CD4-positive, CD25-positive, alpha-beta regulatory T cell (primary cell): Measurements from ENCODE around the gene C19orf47. TPM values are rescaled to one million over a fixed set of nuclear protein-coding genes. Genes with fewer than 3 reads are reported as not detected.
A peak's percentile ranks its signal among the peaks of the same experiment; 100 is the strongest.

Source experiments
- ATAC-seq, 2 donors: fragments of 150-1000 bp; cut with Tn5 transposase; one replicate each; pipeline ENCODE4 v1.10.0; 2021; ENCODE audit warnings: low read depth in 2 of 2, moderate number of reproducible peaks in 2 of 2, moderate library complexity in 1 of 2
- DNase-seq, 3 donors: peaks; one replicate each; pipeline versions ENCODE4 v3.0.0 to v3.0.0-alpha.2; 2012 to 2022; ENCODE audit warnings: mixed read lengths in 1 of 3
- H3K27ac ChIP-seq: one replicate; pipeline ENCODE4 v1.7.0; 2013; ENCODE audit warnings: mild to moderate bottlenecking, low read length; ENCODE audit not compliant: insufficient read depth, poor library complexity, severe bottlenecking
- H3K27me3 ChIP-seq: one replicate; pipeline ENCODE4 v1.7.0; 2013; ENCODE audit warnings: low read length; ENCODE audit not compliant: control insufficient read depth, insufficient read depth
- H3K36me3 ChIP-seq: one replicate; pipeline ENCODE4 v1.7.0; 2013; ENCODE audit warnings: mild to moderate bottlenecking, low read length, moderate library complexity; ENCODE audit not compliant: control insufficient read depth, insufficient read depth
- H3K4me1 ChIP-seq: 2 replicates; pipeline ENCODE4 v1.7.0; 2013; ENCODE audit warnings: mild to moderate bottlenecking, low read length; ENCODE audit not compliant: insufficient read depth, control insufficient read depth, poor library complexity, severe bottlenecking
- H3K4me3 ChIP-seq: one replicate; pipeline ENCODE4 v1.7.0; 2013; ENCODE audit warnings: low read depth, mild to moderate bottlenecking, low read length, moderate library complexity
- H3K9me3 ChIP-seq, 2 experiments: 1 replicate in 1 of 2; 2 replicates in 1 of 2; pipeline ENCODE4 v1.7.0; 2013; ENCODE audit warnings: low read length in 2 of 2, mild to moderate bottlenecking in 1 of 2, moderate library complexity in 1 of 2; ENCODE audit not compliant: control insufficient read depth in 2 of 2
- H3K27ac Mint-ChIP-seq, 3 donors: one replicate each; pipeline ENCODE4 v1.8.0; 2020 to 2022; ENCODE audit warnings: mild to moderate bottlenecking in 3 of 3, mixed read lengths in 3 of 3, moderate library complexity in 2 of 3
- H3K27me3 Mint-ChIP-seq: one replicate; pipeline ENCODE4 v1.8.0; 2022; ENCODE audit warnings: mild to moderate bottlenecking, mixed read lengths
- H3K36me3 Mint-ChIP-seq: one replicate; pipeline ENCODE4 v1.8.0; 2020; ENCODE audit warnings: mixed read lengths
- H3K4me1 Mint-ChIP-seq, 4 donors: one replicate each; pipeline ENCODE4 v1.8.0; 2020 to 2022; ENCODE audit warnings: mixed read lengths in 4 of 4, mild to moderate bottlenecking in 1 of 4
- H3K4me3 Mint-ChIP-seq, 4 donors: one replicate each; pipeline ENCODE4 v1.8.0; 2020 to 2022; ENCODE audit warnings: mild to moderate bottlenecking in 4 of 4, mixed read lengths in 4 of 4, moderate library complexity in 3 of 4
- H3K9me3 Mint-ChIP-seq, 7 donors: one replicate each; pipeline ENCODE4 v1.8.0; 2020 to 2022; ENCODE audit warnings: mixed read lengths in 7 of 7, mild to moderate bottlenecking in 3 of 7, moderate library complexity in 2 of 7
- polyA plus RNA-seq, 4 donors: library from polyadenylated mRNA; unstranded; fragments of 300-500 nt; fragmentation: Illumina TruSeq; gene quantifications; one replicate each; pipeline ENCODE4 v1.2.3, GENCODE V29; 2021
- total RNA-seq: library from RNA; stranded (reverse); gene quantifications from one replicate; pipeline ENCODE4 v1.2.3, GENCODE V29; 2022

Gene C19orf47
- total and polyA plus RNA-seq, 5 donors from 2014 or later = 5.9 to 12.4 (median 6.8) TPM

- Histone ChIP-seq H3K4me3 (peak overlapping the region; percentile 35), H3K36me3 (no peaks in the 10 kb centered on the region), H3K4me1 (peaks cover 30% of the 10 kb centered on the region), H3K27ac (no peak overlapping the region), H3K9me3 (no peaks in the 10 kb centered on the region), H3K27me3 (no peaks in the 10 kb centered on the region)
- Mint-ChIP-seq H3K27ac (peak overlapping the region; percentile 87 to 92 (median 87)), H3K27me3 (no peaks in the 10 kb centered on the region), H3K9me3 (no peaks in the 10 kb centered on the region), H3K4me1 (peaks cover 0 to 87% (median 52%) of the 10 kb centered on the region in 4 donors), H3K4me3 (peak overlapping the region in 3 of 4 donors; percentile 35 to 80 (median 73)), H3K36me3 (peaks cover 12% of the 10 kb centered on the region)
- ATAC-seq = no peak
- DNase-seq = no peak
These were observed 74.5 kb downstream of the C19orf47 start for GRCh38 chr19:40273469-40274360.

GRCh38 chr19:40272261-40272660, 75.9 kb downstream of the C19orf47 start:
- no peaks in the 10 kb centered on the region for H3K9me3 ChIP-seq
- no peak overlapping the region for H3K4me3 ChIP-seq
- Mint-ChIP-seq H3K4me1 (peaks cover 0 to 80% (median 47%) of the 10 kb centered on the region in 4 donors), H3K27me3 (no peaks in the 10 kb centered on the region), H3K27ac (peak overlapping the region in 1 of 3 donors; percentile 71), H3K9me3 (no peaks in the 10 kb centered on the region), H3K4me3 (peak overlapping the region in 1 of 4 donors; percentile 50), H3K36me3 (peaks cover 16% of the 10 kb centered on the region)
- ATAC-seq = no peak
- H3K27ac ChIP-seq = no peak overlapping the region
- H3K36me3 ChIP-seq = peaks cover 5% of the 10 kb centered on the region
- no peaks in the 10 kb centered on the region for H3K27me3 ChIP-seq
- DNase-seq = no peak
- peaks cover 16% of the 10 kb centered on the region for H3K4me1 ChIP-seq

- no peaks in the 10 kb centered on the region for H3K27me3 ChIP-seq
- ATAC-seq = no peak
- Mint-ChIP-seq H3K4me3 (no peak overlapping the region), H3K27ac (peak overlapping the region in 1 of 3 donors; percentile 71), H3K36me3 (peaks cover 16% of the 10 kb centered on the region), H3K9me3 (no peaks in the 10 kb centered on the region), H3K27me3 (no peaks in the 10 kb centered on the region), H3K4me1 (peaks cover 0 to 80% (median 47%) of the 10 kb centered on the region in 4 donors)
- H3K4me1 ChIP-seq = peaks cover 15% of the 10 kb centered on the region
- DNase-seq = no peak
- no peaks in the 10 kb centered on the region for H3K9me3 ChIP-seq
- peaks cover 5% of the 10 kb centered on the region for H3K36me3 ChIP-seq
- no peak overlapping the region for H3K27ac ChIP-seq
- H3K4me3 ChIP-seq = no peak overlapping the region
These were observed 76.5 kb downstream of the C19orf47 start for GRCh38 chr19:40271706-40272105.

- H3K27ac Mint-ChIP-seq = peak overlapping the region in 1 of 3 donors; percentile 6
- no peak for DNase-seq
- no peak for ATAC-seq
- no peaks in the 10 kb centered on the region for H3K27me3 ChIP-seq
- H3K36me3 Mint-ChIP-seq = peaks cover 16% of the 10 kb centered on the region
- H3K4me3 ChIP-seq = no peak overlapping the region
- peaks cover 15% of the 10 kb centered on the region for H3K4me1 ChIP-seq
- H3K9me3 ChIP-seq = no peaks in the 10 kb centered on the region
- no peaks in the 10 kb centered on the region for H3K27me3 Mint-ChIP-seq
- peaks cover 8% of the 10 kb centered on the region for H3K36me3 ChIP-seq
- H3K9me3 Mint-ChIP-seq = no peaks in the 10 kb centered on the region
- peak overlapping the region in 1 of 4 donors; percentile 47 for H3K4me3 Mint-ChIP-seq
- peaks cover 0 to 76% (median 42%) of the 10 kb centered on the region in 4 donors for H3K4me1 Mint-ChIP-seq
- H3K27ac ChIP-seq = no peak overlapping the region
These were observed 77.7 kb downstream of the C19orf47 start for GRCh38 chr19:40270362-40271089.

Other genes starting within 250 kb of the C19orf47 start
- 25.8 TPM for gene MAP3K10, start 157.0 kb downstream of the C19orf47 start, total RNA-seq
- gene MAP3K10, start 157.0 kb downstream of the C19orf47 start, polyA plus RNA-seq = 1 to 10 TPM in 1 of 4 donors, under 1 TPM in 3; 0.14 to 1.4 (median 0.43) TPM
- not detected for gene TTC9B, start 130.0 kb downstream of the C19orf47 start, total RNA-seq
- not detected for gene TTC9B, start 130.0 kb downstream of the C19orf47 start, polyA plus RNA-seq
- 1.2 TPM for gene CCNP, start 121.7 kb downstream of the C19orf47 start, total RNA-seq
- under 1 TPM in 1 of 4 donors, not detected in 3; 0.13 TPM for gene CCNP, start 121.7 kb downstream of the C19orf47 start, polyA plus RNA-seq
- gene AKT2, start 63.1 kb downstream of the C19orf47 start, total RNA-seq = 193 TPM
- 10 to 100 TPM; 16.4 to 26.2 (median 24.8) TPM for gene AKT2, start 63.1 kb downstream of the C19orf47 start, polyA plus RNA-seq
- gene PLD3, start 298 bp upstream of the C19orf47 start, total RNA-seq = 73.7 TPM
- gene PLD3, start 298 bp upstream of the C19orf47 start, polyA plus RNA-seq = 10 to 100 TPM; 49.2 to 60.8 (median 50.0) TPM
- not detected for gene HIPK4, start 41.8 kb upstream of the C19orf47 start, total RNA-seq
- not detected for gene HIPK4, start 41.8 kb upstream of the C19orf47 start, polyA plus RNA-seq
- 1.3 TPM for gene PRX, start 65.0 kb upstream of the C19orf47 start, total RNA-seq
- gene PRX, start 65.0 kb upstream of the C19orf47 start, polyA plus RNA-seq = under 1 TPM in 3 of 4 donors, not detected in 1; 0.08 to 0.55 (median 0.22) TPM
- gene SERTAD1, start 77.6 kb upstream of the C19orf47 start, total RNA-seq = 17.0 TPM
- gene SERTAD1, start 77.6 kb upstream of the C19orf47 start, polyA plus RNA-seq = 1 to 10 TPM; 5.5 to 8.5 (median 5.9) TPM
- 19.5 TPM for gene SERTAD3, start 95.9 kb upstream of the C19orf47 start, total RNA-seq
- 1 to 10 TPM; 3.1 to 7.6 (median 6.3) TPM for gene SERTAD3, start 95.9 kb upstream of the C19orf47 start, polyA plus RNA-seq
- 6.2 TPM for gene BLVRB, start 117.3 kb upstream of the C19orf47 start, total RNA-seq
- gene BLVRB, start 117.3 kb upstream of the C19orf47 start, polyA plus RNA-seq = 10 to 100 TPM; 19.1 to 48.6 (median 24.1) TPM
- not detected for gene SPTBN4, start 118.6 kb upstream of the C19orf47 start, total RNA-seq
- not detected for gene SPTBN4, start 118.6 kb upstream of the C19orf47 start, polyA plus RNA-seq
- gene SHKBP1, start 228.5 kb upstream of the C19orf47 start, total RNA-seq = 195 TPM
- gene SHKBP1, start 228.5 kb upstream of the C19orf47 start, polyA plus RNA-seq = 100 to 1,000 TPM; 120 to 172 (median 151) TPM